ENCODE data around the gene OR51E1. TPM values are rescaled to one million over a fixed set of nuclear protein-coding genes. Genes with fewer than 3 reads are reported as not detected.

OR51E1 gene
- total and polyA plus RNA-seq, 2 donors (not counting 1 experiment from before 2014, with no cell fraction given): not detected

- intact Hi-C loops (cut with micrococcal nuclease): loop anchor here (2.0 to 5.0 kb wide), 2 partner anchors 1253 to 1715 kb away; no protein-coding TSS in a partner anchor
- no peaks in the 10 kb centered on the region for H3K36me3 ChIP-seq (replicated peaks in 1 of 2; ENCODE audit: control extremely low read depth in 1 of 2, control insufficient read depth in 1 of 2, extremely low read depth in 1 of 2, insufficient read depth in 2 of 2, low read length in 1 of 2)
Measured at GRCh38 chr11:4637662-4638047, 6.1 kb upstream of the OR51E1 start.

DNA sequence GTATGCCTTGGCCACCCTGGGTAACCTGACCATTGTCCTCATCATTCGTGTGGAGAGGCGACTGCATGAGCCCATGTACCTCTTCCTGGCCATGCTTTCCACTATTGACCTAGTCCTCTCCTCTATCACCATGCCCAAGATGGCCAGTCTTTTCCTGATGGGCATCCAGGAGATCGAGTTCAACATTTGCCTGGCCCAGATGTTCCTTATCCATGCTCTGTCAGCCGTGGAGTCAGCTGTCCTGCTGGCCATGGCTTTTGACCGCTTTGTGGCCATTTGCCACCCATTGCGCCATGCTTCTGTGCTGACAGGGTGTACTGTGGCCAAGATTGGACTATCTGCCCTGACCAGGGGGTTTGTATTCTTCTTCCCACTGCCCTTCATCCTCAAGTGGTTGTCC lies 3.9 kb upstream of the OR51E1 start:
- peaks cover 0 to 10% (median 3%) of the 10 kb centered on the region in 4 experiments for H3K27me3 ChIP-seq (replicated peaks in 1 of 4; ENCODE audit: control extremely low read depth in 1 of 4, control insufficient read depth in 3 of 4, insufficient read depth in 4 of 4, low read length in 3 of 4)
- no peak overlapping the region for H3K27ac Mint-ChIP-seq
- no peaks in the 10 kb centered on the region for H3K9me3 Mint-ChIP-seq (ENCODE audit: insufficient read depth)
- H3K4me3 ChIP-seq (ENCODE audit: control extremely low read depth in 1 of 5, extremely low read depth in 1 of 5, insufficient read depth in 1 of 5, low read depth in 2 of 5, low read length in 4 of 5): no peak overlapping the region
- no peaks in the 10 kb centered on the region for H4K20me1 ChIP-seq (ENCODE audit: control insufficient read depth, insufficient read depth, low read length, poor library complexity, severe bottlenecking)
- ATAC-seq (ENCODE audit: low read depth): no peak
- CTCF ChIA-PET: no interaction called here
- H3K4me3 Mint-ChIP-seq: no peak overlapping the region
- peaks cover 0 to 3% of the 10 kb centered on the region in 2 donors for H3K4me1 ChIP-seq (ENCODE audit: control insufficient read depth in 2 of 2, insufficient read depth in 2 of 2, low read length in 2 of 2)
- H3K4me1 Mint-ChIP-seq: no peaks in the 10 kb centered on the region
- H3K36me3 ChIP-seq (replicated peaks in 1 of 2; ENCODE audit: control extremely low read depth in 1 of 2, control insufficient read depth in 1 of 2, extremely low read depth in 1 of 2, insufficient read depth in 2 of 2, low read length in 1 of 2): no peaks in the 10 kb centered on the region
- no peaks in the 10 kb centered on the region for H3K79me2 ChIP-seq (ENCODE audit: control insufficient read depth, insufficient read depth, low read length)
- intact Hi-C loops (cut with micrococcal nuclease): loop anchor here (5.0 kb wide), 1 partner anchor 1712 kb away; no protein-coding TSS in a partner anchor
- H3K9ac ChIP-seq (ENCODE audit: low read length): no peak overlapping the region
- TF ChIP-seq EZH2 (IDR thresholded peaks at IDR 0.05; ENCODE audit: borderline replicate concordance, insufficient read depth, low read depth, low read length, poor library complexity, severe bottlenecking): no peak
- TF ChIP-seq, protein P1, sequence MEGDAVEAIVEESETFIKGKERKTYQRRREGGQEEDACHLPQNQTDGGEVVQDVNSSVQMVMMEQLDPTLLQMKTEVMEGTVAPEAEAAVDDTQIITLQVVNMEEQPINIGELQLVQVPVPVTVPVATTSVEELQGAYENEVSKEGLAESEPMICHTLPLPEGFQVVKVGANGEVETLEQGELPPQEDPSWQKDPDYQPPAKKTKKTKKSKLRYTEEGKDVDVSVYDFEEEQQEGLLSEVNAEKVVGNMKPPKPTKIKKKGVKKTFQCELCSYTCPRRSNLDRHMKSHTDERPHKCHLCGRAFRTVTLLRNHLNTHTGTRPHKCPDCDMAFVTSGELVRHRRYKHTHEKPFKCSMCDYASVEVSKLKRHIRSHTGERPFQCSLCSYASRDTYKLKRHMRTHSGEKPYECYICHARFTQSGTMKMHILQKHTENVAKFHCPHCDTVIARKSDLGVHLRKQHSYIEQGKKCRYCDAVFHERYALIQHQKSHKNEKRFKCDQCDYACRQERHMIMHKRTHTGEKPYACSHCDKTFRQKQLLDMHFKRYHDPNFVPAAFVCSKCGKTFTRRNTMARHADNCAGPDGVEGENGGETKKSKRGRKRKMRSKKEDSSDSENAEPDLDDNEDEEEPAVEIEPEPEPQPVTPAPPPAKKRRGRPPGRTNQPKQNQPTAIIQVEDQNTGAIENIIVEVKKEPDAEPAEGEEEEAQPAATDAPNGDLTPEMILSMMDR (IDR thresholded peaks at IDR 0.05): no peak
- H2AFZ ChIP-seq (ENCODE audit: insufficient read depth, low read depth, low read length, poor library complexity, severe bottlenecking): no peak overlapping the region
- no peak for DNase-seq
- 93% methylated on average over 6 of the region's 6 CpGs for WGBS (ENCODE audit: insufficient coverage)
- H3K27me3 Mint-ChIP-seq: peaks cover 30% of the 10 kb centered on the region
- no peak overlapping the region for H3K4me2 ChIP-seq (replicated peaks; ENCODE audit: low read depth, low read length, poor library complexity, severe bottlenecking)
- no peak overlapping the region for H3K27ac ChIP-seq (ENCODE audit: low read length in 2 of 2)
- peaks cover 0 to 5% (median 0%) of the 10 kb centered on the region in 3 donors for H3K9me3 ChIP-seq (ENCODE audit: control extremely low read depth in 1 of 3, control insufficient read depth in 2 of 3, insufficient read depth in 1 of 3, low read length in 2 of 3)
- POLR2A ChIA-PET: no interaction called here

More at GRCh38 chr11:4637662-4638047, 6.1 kb upstream of the OR51E1 start:
- Mint-ChIP-seq H3K9me3 (ENCODE audit: insufficient read depth) (no peaks in the 10 kb centered on the region), H3K27me3 (peaks cover 17% of the 10 kb centered on the region), H3K4me3 (no peak overlapping the region), H3K27ac (no peak overlapping the region), H3K4me1 (no peaks in the 10 kb centered on the region)
- no peak overlapping the region for H3K4me3 ChIP-seq (ENCODE audit: control extremely low read depth in 1 of 5, extremely low read depth in 1 of 5, insufficient read depth in 1 of 5, low read depth in 2 of 5, low read length in 4 of 5)
- ChIA-PET CTCF (interaction anchor here (0.5 to 3.1 kb wide), 18 partner anchors 8 to 1716 kb away, joined by 3 to 24 read pairs (median 5); partner anchors contain the start of gene OR52N2), POLR2A (no interaction called here)
- TF ChIP-seq EZH2 (IDR thresholded peaks at IDR 0.05; ENCODE audit: borderline replicate concordance, insufficient read depth, low read depth, low read length, poor library complexity, severe bottlenecking): no peak
- TF ChIP-seq, protein P1 (IDR thresholded peaks at IDR 0.05): no peak
- H3K79me2 ChIP-seq (ENCODE audit: control insufficient read depth, insufficient read depth, low read length): no peaks in the 10 kb centered on the region
- 73% methylated on average over 2 of the region's 3 CpGs for WGBS (ENCODE audit: insufficient coverage)
- H3K4me2 ChIP-seq (replicated peaks; ENCODE audit: low read depth, low read length, poor library complexity, severe bottlenecking): no peak overlapping the region
- no peak overlapping the region for H3K9ac ChIP-seq (ENCODE audit: low read length)
- H4K20me1 ChIP-seq (ENCODE audit: control insufficient read depth, insufficient read depth, low read length, poor library complexity, severe bottlenecking): no peaks in the 10 kb centered on the region
- peaks cover 0 to 3% of the 10 kb centered on the region in 2 donors for H3K4me1 ChIP-seq (ENCODE audit: control insufficient read depth in 2 of 2, insufficient read depth in 2 of 2, low read length in 2 of 2)
- H2AFZ ChIP-seq (ENCODE audit: insufficient read depth, low read depth, low read length, poor library complexity, severe bottlenecking): no peak overlapping the region
- no peak overlapping the region for H3K27ac ChIP-seq (ENCODE audit: low read length in 2 of 2)
- no peak for ATAC-seq (ENCODE audit: low read depth)
- no peak for DNase-seq
- peaks cover 0 to 5% (median 0%) of the 10 kb centered on the region in 3 donors for H3K9me3 ChIP-seq (ENCODE audit: control extremely low read depth in 1 of 3, control insufficient read depth in 2 of 3, insufficient read depth in 1 of 3, low read length in 2 of 3)
- H3K27me3 ChIP-seq (replicated peaks in 1 of 4; ENCODE audit: control extremely low read depth in 1 of 4, control insufficient read depth in 3 of 4, insufficient read depth in 4 of 4, low read length in 3 of 4): peaks cover 0 to 10% (median 5%) of the 10 kb centered on the region in 4 experiments

Data from B cell (primary cell).